ENCODE data around the gene B4GALT6.

Gene B4GALT6

DNA sequence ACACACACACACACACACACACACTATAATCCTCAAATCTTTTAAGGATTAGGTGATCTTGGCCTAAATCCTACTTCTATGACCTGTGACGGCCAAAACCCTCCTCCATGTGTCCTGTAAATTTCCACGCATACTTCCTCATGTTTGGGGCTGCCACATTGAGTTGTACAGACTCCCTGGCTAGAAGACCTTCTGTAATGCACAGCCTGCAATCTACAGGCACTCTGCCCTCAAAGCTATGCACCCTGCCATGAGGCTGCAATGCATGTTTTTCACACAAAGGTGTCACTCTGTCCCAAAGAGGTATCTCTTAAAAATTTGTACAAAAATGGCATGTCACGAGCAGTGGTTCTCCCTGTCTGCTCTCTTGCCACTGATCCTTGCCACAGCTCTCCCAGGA lies 26.4 kb upstream of the B4GALT6 start:
- Histone ChIP-seq H3K79me1 (replicated peaks; ENCODE audit: low read length, poor library complexity, severe bottlenecking) (no peaks in the 10 kb centered on the region), H4K8ac (ENCODE audit: low read length) (no peak overlapping the region), H3K14ac (ENCODE audit: low read length in 2 of 2) (peak overlapping the region in 1 of 2 experiments; percentile 55), H2AFZ (ENCODE audit: low read depth, low read length) (no peak overlapping the region), H3K4me3 (ENCODE audit: insufficient read depth in 1 of 2, low read depth in 1 of 2, low read length in 2 of 2) (no peak overlapping the region), H2BK5ac (ENCODE audit: low read depth, low read length, poor library complexity, severe bottlenecking) (no peak overlapping the region), H3K4me1 (ENCODE audit: control insufficient read depth, insufficient read depth, low read depth, low read length) (no peaks in the 10 kb centered on the region), H2BK12ac (ENCODE audit: low read length in 2 of 2) (peak overlapping the region in 1 of 2 experiments; percentile 63), H3K36me3 (ENCODE audit: control insufficient read depth in 1 of 2, insufficient read depth in 2 of 2, low read depth in 1 of 2, low read length in 2 of 2) (no peaks in the 10 kb centered on the region), H2AK5ac (ENCODE audit: low read length, severe bottlenecking) (no peak overlapping the region), H2BK120ac (ENCODE audit: low read depth, low read length) (no peak overlapping the region), H3K9ac (ENCODE audit: low read length) (no peak overlapping the region), H3K4ac (ENCODE audit: low read depth in 1 of 2, low read length in 2 of 2) (no peak overlapping the region), H3K4me2 (ENCODE audit: low read length, poor library complexity, severe bottlenecking) (no peak overlapping the region), H3K18ac (ENCODE audit: low read depth in 1 of 2, low read length in 2 of 2) (no peak overlapping the region), H3K23ac (ENCODE audit: low read length in 2 of 2) (no peak overlapping the region), H3K27me3 (ENCODE audit: control insufficient read depth in 1 of 2, insufficient read depth in 1 of 2, low read length in 2 of 2) (no peaks in the 10 kb centered on the region), H4K91ac (ENCODE audit: low read length) (no peak overlapping the region), H2BK15ac (ENCODE audit: low read depth, poor library complexity, severe bottlenecking) (no peak overlapping the region), H3K27ac (ENCODE audit: low read length, poor library complexity, severe bottlenecking) (no peak overlapping the region), H3K9me3 (ENCODE audit: control insufficient read depth, low read length) (no peaks in the 10 kb centered on the region)
- WGBS = 89% methylated on average over 3 of the region's 3 CpGs
- DNase-seq = no peak

DNA sequence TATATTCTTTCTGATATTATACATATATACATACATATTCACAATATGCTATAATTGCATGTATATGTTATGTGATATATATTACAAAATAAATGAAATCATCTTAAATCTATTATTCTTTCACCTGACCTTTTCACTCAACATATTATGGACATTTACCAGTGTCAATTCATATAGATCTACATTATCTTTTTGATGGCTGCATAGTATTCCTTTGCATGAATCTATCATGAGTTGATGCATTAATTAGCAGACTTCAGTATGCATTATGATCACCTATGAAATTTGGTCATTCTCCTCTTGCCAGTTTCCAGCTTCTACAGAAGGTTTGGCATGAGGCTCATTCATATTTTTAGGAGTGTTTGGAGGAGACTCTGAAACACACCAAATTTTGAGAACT lies 23.4 kb upstream of the B4GALT6 start:
- Histone ChIP-seq H3K27ac (ENCODE audit: low read length, poor library complexity, severe bottlenecking) (no peak overlapping the region), H2BK12ac (ENCODE audit: low read length in 2 of 2) (no peak overlapping the region), H2AFZ (ENCODE audit: low read depth, low read length) (no peak overlapping the region), H3K18ac (ENCODE audit: low read depth in 1 of 2, low read length in 2 of 2) (no peak overlapping the region), H3K14ac (ENCODE audit: low read length in 2 of 2) (no peak overlapping the region), H3K9ac (ENCODE audit: low read length) (no peak overlapping the region), H4K91ac (ENCODE audit: low read length) (no peak overlapping the region), H2BK15ac (ENCODE audit: low read depth, poor library complexity, severe bottlenecking) (no peak overlapping the region), H3K4me3 (ENCODE audit: insufficient read depth in 1 of 2, low read depth in 1 of 2, low read length in 2 of 2) (no peak overlapping the region), H2BK5ac (ENCODE audit: low read depth, low read length, poor library complexity, severe bottlenecking) (no peak overlapping the region), H3K79me1 (replicated peaks; ENCODE audit: low read length, poor library complexity, severe bottlenecking) (no peaks in the 10 kb centered on the region), H2BK120ac (ENCODE audit: low read depth, low read length) (no peak overlapping the region), H3K36me3 (ENCODE audit: control insufficient read depth in 1 of 2, insufficient read depth in 2 of 2, low read depth in 1 of 2, low read length in 2 of 2) (no peaks in the 10 kb centered on the region), H3K23ac (ENCODE audit: low read length in 2 of 2) (no peak overlapping the region), H2AK5ac (ENCODE audit: low read length, severe bottlenecking) (no peak overlapping the region), H3K9me3 (ENCODE audit: control insufficient read depth, low read length) (no peaks in the 10 kb centered on the region), H3K27me3 (ENCODE audit: control insufficient read depth in 1 of 2, insufficient read depth in 1 of 2, low read length in 2 of 2) (no peaks in the 10 kb centered on the region), H3K4me2 (ENCODE audit: low read length, poor library complexity, severe bottlenecking) (no peak overlapping the region), H3K4ac (ENCODE audit: low read depth in 1 of 2, low read length in 2 of 2) (no peak overlapping the region), H4K8ac (ENCODE audit: low read length) (no peak overlapping the region), H3K4me1 (ENCODE audit: control insufficient read depth, insufficient read depth, low read depth, low read length) (no peaks in the 10 kb centered on the region)
- no peak for DNase-seq

DNA sequence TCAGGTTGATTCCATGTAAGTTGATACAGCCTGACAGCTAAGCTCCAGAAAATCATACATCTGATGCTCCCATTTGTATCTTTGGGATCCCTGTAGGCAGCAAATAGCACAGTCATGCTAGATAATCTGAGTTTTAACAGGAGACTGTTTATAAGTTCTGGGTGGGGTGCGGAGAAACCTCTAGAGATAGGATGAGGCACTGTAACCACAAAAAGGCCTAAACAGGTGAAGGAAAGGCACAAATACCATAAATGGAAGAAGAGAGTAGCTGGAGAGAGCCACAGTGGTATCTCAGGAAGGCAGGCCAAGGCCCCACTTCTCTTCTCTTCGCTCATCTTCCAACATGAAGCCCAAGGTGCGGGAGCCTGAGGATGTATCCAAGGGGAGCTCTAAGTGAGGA lies 18.1 kb upstream of the B4GALT6 start:
- no peaks in the 10 kb centered on the region for H3K79me1 ChIP-seq (replicated peaks; ENCODE audit: low read length, poor library complexity, severe bottlenecking)
- DNase-seq = no peak
- no peaks in the 10 kb centered on the region for H3K4me1 ChIP-seq (ENCODE audit: control insufficient read depth, insufficient read depth, low read depth, low read length)
- H2BK12ac ChIP-seq (ENCODE audit: low read length in 2 of 2) = no peak overlapping the region
- H3K4me2 ChIP-seq (ENCODE audit: low read length, poor library complexity, severe bottlenecking) = no peak overlapping the region
- H4K8ac ChIP-seq (ENCODE audit: low read length) = no peak overlapping the region
- no peak overlapping the region for H3K27ac ChIP-seq (ENCODE audit: low read length, poor library complexity, severe bottlenecking)
- H3K18ac ChIP-seq (ENCODE audit: low read depth in 1 of 2, low read length in 2 of 2) = no peak overlapping the region
- no peak overlapping the region for H3K4ac ChIP-seq (ENCODE audit: low read depth in 1 of 2, low read length in 2 of 2)
- no peaks in the 10 kb centered on the region for H3K27me3 ChIP-seq (ENCODE audit: control insufficient read depth in 1 of 2, insufficient read depth in 1 of 2, low read length in 2 of 2)
- no peak overlapping the region for H3K14ac ChIP-seq (ENCODE audit: low read length in 2 of 2)
- H3K9me3 ChIP-seq (ENCODE audit: control insufficient read depth, low read length) = peaks cover 8% of the 10 kb centered on the region
- H3K4me3 ChIP-seq (ENCODE audit: insufficient read depth in 1 of 2, low read depth in 1 of 2, low read length in 2 of 2) = no peak overlapping the region
- H3K9ac ChIP-seq (ENCODE audit: low read length) = no peak overlapping the region
- no peak overlapping the region for H2BK15ac ChIP-seq (ENCODE audit: low read depth, poor library complexity, severe bottlenecking)
- H2AK5ac ChIP-seq (ENCODE audit: low read length, severe bottlenecking) = no peak overlapping the region
- H2AFZ ChIP-seq (ENCODE audit: low read depth, low read length) = no peak overlapping the region
- H2BK5ac ChIP-seq (ENCODE audit: low read depth, low read length, poor library complexity, severe bottlenecking) = no peak overlapping the region
- no peaks in the 10 kb centered on the region for H3K36me3 ChIP-seq (ENCODE audit: control insufficient read depth in 1 of 2, insufficient read depth in 2 of 2, low read depth in 1 of 2, low read length in 2 of 2)
- H2BK120ac ChIP-seq (ENCODE audit: low read depth, low read length) = no peak overlapping the region
- peak overlapping the region in 1 of 2 experiments; percentile 89 for H3K23ac ChIP-seq (ENCODE audit: low read length in 2 of 2)
- 91% methylated on average over 3 of the region's 3 CpGs for WGBS
- no peak overlapping the region for H4K91ac ChIP-seq (ENCODE audit: low read length)

GRCh38 chr18:31701744-31702143 lies 17.4 kb upstream of the B4GALT6 start:
- no CpG with 5 or more reads among the region's 1 CpG for WGBS
- H3K4me1 ChIP-seq (ENCODE audit: control insufficient read depth, insufficient read depth, low read depth, low read length) = no peaks in the 10 kb centered on the region
- no peak overlapping the region for H4K8ac ChIP-seq (ENCODE audit: low read length)
- H3K23ac ChIP-seq (ENCODE audit: low read length in 2 of 2) = no peak overlapping the region
- no peak overlapping the region for H3K14ac ChIP-seq (ENCODE audit: low read length in 2 of 2)
- H3K18ac ChIP-seq (ENCODE audit: low read depth in 1 of 2, low read length in 2 of 2) = no peak overlapping the region
- no peak overlapping the region for H2BK5ac ChIP-seq (ENCODE audit: low read depth, low read length, poor library complexity, severe bottlenecking)
- no peak overlapping the region for H2AK5ac ChIP-seq (ENCODE audit: low read length, severe bottlenecking)
- no peaks in the 10 kb centered on the region for H3K36me3 ChIP-seq (ENCODE audit: control insufficient read depth in 1 of 2, insufficient read depth in 2 of 2, low read depth in 1 of 2, low read length in 2 of 2)
- no peaks in the 10 kb centered on the region for H3K27me3 ChIP-seq (ENCODE audit: control insufficient read depth in 1 of 2, insufficient read depth in 1 of 2, low read length in 2 of 2)
- H2BK120ac ChIP-seq (ENCODE audit: low read depth, low read length) = no peak overlapping the region
- H4K91ac ChIP-seq (ENCODE audit: low read length) = no peak overlapping the region
- no peaks in the 10 kb centered on the region for H3K79me1 ChIP-seq (replicated peaks; ENCODE audit: low read length, poor library complexity, severe bottlenecking)
- no peak overlapping the region for H3K27ac ChIP-seq (ENCODE audit: low read length, poor library complexity, severe bottlenecking)
- no peak overlapping the region for H3K4me3 ChIP-seq (ENCODE audit: insufficient read depth in 1 of 2, low read depth in 1 of 2, low read length in 2 of 2)
- H3K4me2 ChIP-seq (ENCODE audit: low read length, poor library complexity, severe bottlenecking) = no peak overlapping the region
- peaks cover 8% of the 10 kb centered on the region for H3K9me3 ChIP-seq (ENCODE audit: control insufficient read depth, low read length)
- H2AFZ ChIP-seq (ENCODE audit: low read depth, low read length) = no peak overlapping the region
- H2BK12ac ChIP-seq (ENCODE audit: low read length in 2 of 2) = no peak overlapping the region
- H3K4ac ChIP-seq (ENCODE audit: low read depth in 1 of 2, low read length in 2 of 2) = no peak overlapping the region
- H2BK15ac ChIP-seq (ENCODE audit: low read depth, poor library complexity, severe bottlenecking) = no peak overlapping the region
- DNase-seq = no peak
- H3K9ac ChIP-seq (ENCODE audit: low read length) = no peak overlapping the region
